ENCODE data around the gene CCDC102B. TPM values are rescaled to one million over a fixed set of nuclear protein-coding genes. Genes with fewer than 3 reads are reported as not detected.

The CCDC102B gene
- polyA plus RNA-seq, 6 donors from 2014 or later, result 1.4 to 5.0 (median 3.8) TPM

DNA sequence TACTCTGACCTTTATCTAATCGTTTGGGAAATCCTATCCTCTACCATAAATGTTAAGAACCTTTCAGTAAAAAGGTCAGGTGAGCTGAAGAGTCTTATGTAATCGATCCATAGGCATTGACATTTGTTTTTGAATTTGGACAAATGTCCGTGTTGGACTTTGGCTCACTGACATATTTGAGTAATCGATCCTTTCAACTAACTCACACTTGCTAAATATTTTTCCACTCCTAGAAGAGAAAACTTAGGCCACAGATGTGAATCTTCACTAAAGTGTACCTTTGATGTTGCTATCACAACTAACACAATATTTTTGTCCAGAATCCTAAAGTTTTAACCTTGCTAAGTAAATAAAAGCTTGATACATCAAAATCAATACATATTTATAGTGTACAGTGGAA, 89.5 kb downstream of the CCDC102B start:
- Mint-ChIP-seq H3K9me3 (peaks cover 0 to 2% (median 0%) of the 10 kb centered on the region in 7 donors), H3K27me3 (no peaks in the 10 kb centered on the region), H3K4me3 (no peak overlapping the region), H3K4me1 (no peaks in the 10 kb centered on the region), H3K27ac (no peak overlapping the region), H3K36me3 (no peaks in the 10 kb centered on the region)
- DNase-seq, result no peak
- ATAC-seq (ENCODE audit: low read depth in 2 of 2), result no peak

DNA sequence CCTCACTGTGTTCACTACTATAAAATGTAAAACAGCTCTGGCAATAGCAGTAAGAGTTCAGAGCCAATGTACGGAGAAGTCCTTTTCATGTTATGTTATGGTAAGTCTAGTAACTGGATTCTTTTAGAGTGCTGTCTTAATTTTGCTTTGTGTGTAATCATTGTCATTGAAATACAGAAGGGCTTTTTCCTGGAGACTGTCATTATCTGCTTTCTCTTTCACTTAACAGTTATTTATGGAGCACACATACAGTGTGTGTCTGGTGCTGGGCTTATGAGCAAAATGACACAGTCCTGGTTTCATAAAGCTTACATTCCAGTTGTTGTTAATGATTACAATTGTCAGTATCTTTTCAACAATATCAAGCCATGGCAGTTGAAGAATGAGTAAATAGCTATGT, 95.5 kb downstream of the CCDC102B start:
- Mint-ChIP-seq H3K4me3 (no peak overlapping the region), H3K9me3 (peaks cover 0 to 2% (median 0%) of the 10 kb centered on the region in 7 donors), H3K4me1 (no peaks in the 10 kb centered on the region), H3K27me3 (no peaks in the 10 kb centered on the region), H3K27ac (no peak overlapping the region), H3K36me3 (no peaks in the 10 kb centered on the region)
- ATAC-seq (ENCODE audit: low read depth in 2 of 2) (no peak), DNase-seq (no peak)

DNA sequence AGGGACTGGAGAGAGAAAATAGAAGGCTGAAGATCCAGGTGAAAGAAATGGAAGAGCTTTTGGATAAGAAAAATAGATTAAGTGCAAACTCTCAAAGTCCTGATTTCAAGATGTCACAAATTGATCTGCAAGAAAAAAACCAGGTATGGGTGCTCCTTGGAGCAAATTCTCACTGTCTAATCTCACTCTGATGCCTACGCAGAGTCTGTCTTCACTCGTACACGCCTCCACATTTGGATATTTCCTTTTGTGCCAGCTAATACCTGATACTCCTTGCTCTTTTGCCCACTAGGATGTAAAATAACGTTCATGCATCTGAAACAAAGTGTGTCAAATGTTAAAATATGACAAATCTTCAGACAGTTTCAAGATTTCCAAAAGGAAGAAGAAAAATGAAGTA, 99.4 kb downstream of the CCDC102B start:
- H3K9me3 Mint-ChIP-seq, result no peaks in the 10 kb centered on the region
- no peak overlapping the region for H3K4me3 Mint-ChIP-seq
- ATAC-seq (ENCODE audit: low read depth in 2 of 2) (no peak), DNase-seq (no peak)
- H3K27me3 Mint-ChIP-seq, result no peaks in the 10 kb centered on the region
- no peaks in the 10 kb centered on the region for H3K4me1 Mint-ChIP-seq
- no peak overlapping the region for H3K27ac Mint-ChIP-seq
- H3K36me3 Mint-ChIP-seq, result no peaks in the 10 kb centered on the region

DNA sequence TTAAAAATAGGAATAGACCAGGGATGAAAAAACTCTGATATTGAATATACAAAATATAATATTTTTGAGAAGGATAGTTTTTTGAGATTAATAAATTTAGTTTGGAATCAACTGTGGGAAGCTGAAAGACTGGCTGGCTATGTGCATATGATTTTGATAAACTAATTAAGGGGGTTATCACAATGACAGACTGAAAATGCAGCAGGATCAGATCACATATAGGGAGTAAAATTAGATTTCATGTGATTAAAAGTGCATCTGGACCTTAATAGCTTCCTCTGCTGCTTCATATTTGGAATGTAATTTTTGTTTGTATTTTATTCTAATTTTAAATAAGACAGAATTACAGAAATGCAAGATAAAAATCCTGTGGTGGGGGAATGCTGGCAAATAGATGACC, 111.7 kb downstream of the CCDC102B start:
- Mint-ChIP-seq H3K4me1 (peaks cover 0 to under 1% (median 0%) of the 10 kb centered on the region in 3 donors), H3K27me3 (no peaks in the 10 kb centered on the region), H3K36me3 (no peaks in the 10 kb centered on the region), H3K9me3 (peaks cover 0 to 4% (median 2%) of the 10 kb centered on the region in 7 donors), H3K27ac (no peak overlapping the region), H3K4me3 (no peak overlapping the region)
- ATAC-seq (ENCODE audit: low read depth in 2 of 2), result no peak
- DNase-seq, result no peak

DNA sequence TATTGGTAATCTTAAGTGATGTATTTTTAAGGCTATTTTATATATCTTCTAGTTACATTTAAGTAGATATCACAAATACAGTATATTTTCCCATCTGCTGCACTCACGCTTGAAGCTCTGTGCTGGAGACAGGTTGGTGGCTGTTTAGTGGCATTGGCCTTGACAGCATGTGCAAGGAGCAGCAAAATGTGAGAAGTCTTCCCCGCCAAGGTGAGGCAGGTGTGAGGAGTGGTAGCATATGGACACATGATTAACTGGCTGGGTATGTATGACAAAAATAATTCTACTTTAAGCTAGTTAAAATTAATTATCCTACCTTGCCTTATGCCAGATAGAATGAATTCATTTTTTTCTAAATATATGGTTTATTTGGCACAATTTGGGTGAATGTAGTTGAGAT, 117.2 kb downstream of the CCDC102B start:
- no peak overlapping the region for H3K27ac Mint-ChIP-seq
- DNase-seq (no peak), ATAC-seq (ENCODE audit: low read depth in 2 of 2) (no peak)
- no peaks in the 10 kb centered on the region for H3K36me3 Mint-ChIP-seq
- peaks cover 0 to 5% (median 0%) of the 10 kb centered on the region in 7 donors for H3K9me3 Mint-ChIP-seq
- H3K4me3 Mint-ChIP-seq, result no peak overlapping the region
- peaks cover 0 to 3% (median 0%) of the 10 kb centered on the region in 3 donors for H3K4me1 Mint-ChIP-seq
- no peaks in the 10 kb centered on the region for H3K27me3 Mint-ChIP-seq

DNA sequence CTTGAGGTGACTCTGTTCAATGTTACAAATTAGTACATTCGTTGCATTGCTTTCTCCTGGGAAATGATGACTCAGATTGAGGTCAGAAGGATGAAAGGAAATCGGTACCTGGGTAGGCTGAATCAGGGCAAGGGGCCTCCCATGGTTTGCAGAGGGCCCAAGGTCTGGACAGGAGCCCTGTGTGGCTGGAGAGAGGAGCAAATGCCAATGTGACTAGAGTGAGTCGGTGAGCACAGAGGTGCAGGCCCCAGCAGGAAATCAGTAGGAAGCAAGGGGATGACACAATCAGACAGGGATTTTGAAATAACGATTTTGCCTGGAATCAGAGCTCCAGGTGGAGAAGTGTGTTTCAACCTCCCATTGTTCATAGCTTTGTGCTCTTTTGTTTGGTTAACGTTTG, 118.9 kb downstream of the CCDC102B start:
- DNase-seq, result no peak
- Mint-ChIP-seq H3K4me3 (no peak overlapping the region), H3K4me1 (peaks cover 0 to 3% (median 0%) of the 10 kb centered on the region in 3 donors), H3K9me3 (peaks cover 0 to 2% (median 0%) of the 10 kb centered on the region in 7 donors), H3K27me3 (no peaks in the 10 kb centered on the region), H3K36me3 (no peaks in the 10 kb centered on the region), H3K27ac (no peak overlapping the region)
- ATAC-seq (ENCODE audit: low read depth in 2 of 2), result no peak

DNA sequence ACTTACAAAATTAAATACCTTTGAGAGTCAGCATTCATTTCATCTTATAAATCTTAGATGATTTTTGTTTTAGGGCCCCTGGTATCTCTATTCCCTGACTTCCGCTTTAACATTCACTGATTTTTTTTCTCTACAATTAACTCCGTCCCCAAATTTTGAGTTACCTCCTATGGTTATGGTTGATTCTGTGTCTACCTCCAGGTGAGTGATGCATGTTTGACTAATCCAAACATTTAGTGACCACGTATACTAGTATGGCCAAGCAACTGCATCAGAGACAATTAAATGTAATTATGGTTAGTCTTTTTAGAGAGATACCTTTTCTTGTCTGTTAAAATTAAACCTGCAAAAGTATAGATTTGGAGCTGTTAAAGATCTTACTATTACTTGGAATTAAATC, 120.3 kb downstream of the CCDC102B start:
- no peaks in the 10 kb centered on the region for H3K27me3 Mint-ChIP-seq
- no peak overlapping the region for H3K4me3 Mint-ChIP-seq
- peaks cover 0 to 2% (median 0%) of the 10 kb centered on the region in 7 donors for H3K9me3 Mint-ChIP-seq
- H3K36me3 Mint-ChIP-seq, result no peaks in the 10 kb centered on the region
- no peak for ATAC-seq (ENCODE audit: low read depth in 2 of 2)
- DNase-seq, result no peak
- H3K4me1 Mint-ChIP-seq, result peaks cover 0 to 3% (median 0%) of the 10 kb centered on the region in 3 donors
- no peak overlapping the region for H3K27ac Mint-ChIP-seq

DNA sequence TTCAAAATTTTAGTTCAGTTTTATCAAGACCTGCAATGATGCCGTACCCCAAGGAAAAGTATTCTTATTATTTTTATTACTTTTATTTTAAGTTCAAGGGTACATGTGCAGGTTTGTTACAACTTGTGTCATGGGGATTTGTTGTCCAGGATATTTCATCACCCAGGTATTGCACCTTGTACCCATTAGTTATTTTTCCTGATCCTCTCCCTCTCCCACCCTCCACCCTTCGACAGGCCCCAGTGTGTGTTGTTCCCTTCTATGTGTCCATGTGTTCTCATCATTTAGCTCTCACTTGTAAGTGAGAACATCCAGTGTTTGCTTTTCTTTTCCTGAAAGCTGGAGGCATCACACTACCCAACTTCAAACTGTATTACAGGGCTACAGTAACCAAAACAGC, 122.0 kb downstream of the CCDC102B start:
- H3K4me1 Mint-ChIP-seq, result no peaks in the 10 kb centered on the region
- peaks cover 0 to 2% (median 0%) of the 10 kb centered on the region in 7 donors for H3K9me3 Mint-ChIP-seq
- no peak for ATAC-seq (ENCODE audit: low read depth in 2 of 2)
- no peak for DNase-seq
- H3K36me3 Mint-ChIP-seq, result no peaks in the 10 kb centered on the region
- no peak overlapping the region for H3K4me3 Mint-ChIP-seq
- no peak overlapping the region for H3K27ac Mint-ChIP-seq
- H3K27me3 Mint-ChIP-seq, result no peaks in the 10 kb centered on the region

DNA sequence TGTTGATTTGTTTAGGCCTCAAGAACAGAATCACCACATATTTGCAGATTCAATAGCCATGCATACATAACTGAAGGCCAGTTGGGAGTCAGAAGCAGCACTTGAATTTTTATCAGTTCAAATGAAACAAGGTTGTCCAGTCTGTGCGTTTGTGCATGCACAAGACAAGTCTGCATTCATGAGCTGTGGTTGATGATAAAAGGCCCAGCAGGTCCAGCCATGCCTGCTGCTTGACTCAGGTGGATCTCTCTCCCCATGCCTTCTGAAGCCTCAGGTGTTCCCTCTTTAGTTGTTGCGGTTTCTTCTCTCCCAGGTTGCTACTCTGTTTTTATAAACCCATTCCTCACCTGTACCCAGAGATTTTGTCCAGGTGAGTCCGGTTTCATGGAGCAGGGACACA, 124.5 kb downstream of the CCDC102B start:
- Mint-ChIP-seq H3K27ac (no peak overlapping the region), H3K4me1 (no peaks in the 10 kb centered on the region), H3K36me3 (no peaks in the 10 kb centered on the region), H3K4me3 (no peak overlapping the region), H3K27me3 (no peaks in the 10 kb centered on the region), H3K9me3 (no peaks in the 10 kb centered on the region)
- DNase-seq (no peak), ATAC-seq (ENCODE audit: low read depth in 2 of 2) (no peak)

DNA sequence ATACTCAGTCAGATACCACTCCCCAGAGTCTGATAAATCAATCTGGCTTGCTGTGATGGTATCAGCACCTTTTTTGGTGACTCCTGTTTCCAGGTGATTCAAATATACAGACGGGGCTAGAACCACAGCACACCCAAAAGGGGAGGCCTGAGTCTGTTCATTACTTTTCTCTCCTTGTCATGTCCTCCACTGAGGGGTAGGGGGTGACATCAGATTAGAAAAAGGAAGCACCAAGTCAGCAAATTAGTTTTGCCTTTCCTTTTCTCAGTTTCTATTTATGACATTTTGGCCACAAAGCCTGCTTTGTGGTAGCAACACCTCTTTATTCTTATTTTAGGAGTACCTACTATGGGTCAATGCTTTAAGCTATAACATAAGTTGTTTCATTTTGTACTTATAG, 127.4 kb downstream of the CCDC102B start:
- H3K27me3 Mint-ChIP-seq, result no peaks in the 10 kb centered on the region
- H3K36me3 Mint-ChIP-seq, result no peaks in the 10 kb centered on the region
- no peaks in the 10 kb centered on the region for H3K4me1 Mint-ChIP-seq
- ATAC-seq (ENCODE audit: low read depth in 2 of 2) (no peak), DNase-seq (no peak)
- peaks cover 0 to 1% (median 0%) of the 10 kb centered on the region in 7 donors for H3K9me3 Mint-ChIP-seq
- no peak overlapping the region for H3K27ac Mint-ChIP-seq
- H3K4me3 Mint-ChIP-seq, result no peak overlapping the region

DNA sequence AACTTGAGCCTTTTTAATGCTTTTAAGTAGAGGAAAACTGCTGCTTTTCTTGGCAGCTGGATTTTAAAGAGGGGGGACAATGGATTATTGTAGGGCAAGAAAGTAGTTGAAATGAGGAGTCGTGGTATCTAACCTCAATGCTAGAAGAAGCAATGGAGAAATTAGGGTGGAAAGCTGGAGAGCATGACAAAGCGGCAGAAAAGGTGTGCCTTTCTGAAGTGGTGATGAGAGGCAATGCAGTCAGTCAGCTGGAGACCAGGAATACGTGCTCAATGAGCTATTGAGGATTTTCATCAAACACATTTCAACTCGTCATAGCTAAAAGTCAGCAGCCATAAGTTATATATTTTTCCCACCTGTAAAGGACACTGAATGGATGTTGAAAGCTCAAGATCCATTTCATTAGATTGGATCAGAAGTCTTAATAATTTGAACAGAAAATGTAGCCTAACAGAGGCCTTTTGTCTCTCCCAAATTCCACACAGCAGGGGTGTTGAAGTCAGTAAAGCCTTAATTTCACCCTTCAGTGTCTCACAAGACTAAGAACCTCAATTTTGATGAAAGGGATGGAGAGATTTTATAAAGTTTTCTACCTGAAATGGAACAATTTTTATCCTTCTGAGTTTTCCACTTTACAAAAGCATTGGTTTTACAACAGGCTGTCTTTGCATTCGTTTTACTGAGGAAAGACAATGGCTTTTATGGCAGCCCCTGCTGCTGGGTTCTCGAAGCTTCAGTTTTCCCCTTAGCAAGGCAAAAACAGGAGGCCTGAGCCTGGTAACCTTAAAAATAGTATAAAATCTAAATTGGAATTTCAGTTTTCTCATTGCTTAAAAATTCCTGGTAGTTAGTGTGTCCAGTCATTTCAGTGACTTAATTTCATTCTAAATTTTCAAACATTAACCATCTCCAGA, 131.1 kb downstream of the CCDC102B start:
- no peak overlapping the region for H3K4me3 Mint-ChIP-seq
- no peak for ATAC-seq (ENCODE audit: low read depth in 2 of 2)
- no peak overlapping the region for H3K27ac Mint-ChIP-seq
- no peaks in the 10 kb centered on the region for H3K36me3 Mint-ChIP-seq
- no peak for DNase-seq
- H3K4me1 Mint-ChIP-seq, result no peaks in the 10 kb centered on the region
- no peaks in the 10 kb centered on the region for H3K27me3 Mint-ChIP-seq
- peaks cover 0 to 1% (median 0%) of the 10 kb centered on the region in 7 donors for H3K9me3 Mint-ChIP-seq

DNA sequence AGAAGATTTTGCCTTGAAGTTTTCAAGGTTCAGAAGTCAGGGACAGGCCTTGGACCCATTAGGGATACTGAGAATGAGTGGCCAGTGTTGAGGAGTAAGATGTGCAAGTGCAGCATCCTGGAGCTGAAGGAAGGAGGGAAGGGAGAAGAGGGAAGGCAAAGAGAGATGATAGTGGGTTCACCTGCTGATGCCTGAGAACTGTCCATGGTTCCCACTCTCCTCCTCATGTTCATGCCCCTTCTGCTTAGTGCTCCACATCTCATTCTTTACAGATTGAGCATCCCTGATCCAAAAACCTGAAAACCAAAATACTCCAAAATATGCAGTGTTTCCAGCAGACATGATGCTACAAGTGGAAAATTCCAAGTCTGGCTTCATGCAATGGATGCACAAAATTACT, 137.8 kb downstream of the CCDC102B start:
- no peak for DNase-seq
- Mint-ChIP-seq H3K36me3 (no peaks in the 10 kb centered on the region), H3K4me3 (no peak overlapping the region), H3K27ac (no peak overlapping the region), H3K4me1 (no peaks in the 10 kb centered on the region), H3K27me3 (no peaks in the 10 kb centered on the region), H3K9me3 (peaks cover 0 to 6% (median 0%) of the 10 kb centered on the region in 7 donors)
- ATAC-seq (ENCODE audit: low read depth in 2 of 2), result no peak

DNA sequence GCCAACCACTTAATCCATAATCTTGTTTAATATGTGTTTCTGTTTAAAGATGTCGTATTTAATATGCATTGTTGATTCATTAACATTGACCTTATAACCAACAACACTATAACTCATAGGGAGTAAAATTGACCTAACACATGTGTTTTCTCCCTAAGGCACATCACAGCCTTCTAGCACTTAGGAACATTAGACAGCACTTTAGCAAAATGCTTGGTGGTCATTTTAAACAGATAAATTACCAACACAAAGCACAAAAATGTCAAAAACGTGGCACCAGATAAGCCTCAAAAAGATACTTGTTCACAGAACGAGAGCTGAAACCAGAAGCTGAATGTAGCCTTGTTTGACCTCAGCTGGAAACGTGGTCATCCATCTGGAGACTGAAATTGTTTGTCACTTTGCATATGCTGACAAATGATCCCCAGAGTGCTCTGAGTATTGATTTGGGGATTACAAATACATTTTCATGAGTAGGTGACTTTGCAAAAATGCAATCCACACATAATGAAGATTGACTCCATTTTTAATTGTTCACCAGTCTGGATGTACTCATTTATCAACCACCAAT, 139.2 kb downstream of the CCDC102B start:
- Mint-ChIP-seq H3K4me1 (no peaks in the 10 kb centered on the region), H3K36me3 (no peaks in the 10 kb centered on the region), H3K27ac (no peak overlapping the region), H3K27me3 (no peaks in the 10 kb centered on the region), H3K4me3 (no peak overlapping the region), H3K9me3 (peaks cover 0 to 6% (median 0%) of the 10 kb centered on the region in 7 donors)
- DNase-seq (no peak), ATAC-seq (ENCODE audit: low read depth in 2 of 2) (no peak)

DNA sequence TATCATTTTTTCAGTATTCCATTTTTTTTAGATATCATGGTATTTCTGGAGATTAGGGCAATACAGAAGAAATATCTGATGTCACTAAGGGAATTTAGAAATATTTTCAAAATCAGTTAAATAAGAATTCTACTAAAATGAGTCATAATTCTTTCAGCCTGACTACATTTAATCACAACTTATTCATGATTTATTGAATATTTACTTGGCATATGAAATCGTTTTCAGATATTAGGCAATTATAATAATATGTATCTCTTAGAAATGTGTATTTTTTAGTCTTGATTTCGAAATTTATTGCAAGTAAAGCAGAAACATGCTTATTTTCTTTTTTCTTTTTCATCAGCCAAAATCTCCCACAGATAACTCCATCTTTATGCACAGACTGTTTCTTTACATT, 142.2 kb downstream of the CCDC102B start:
- Mint-ChIP-seq H3K36me3 (no peaks in the 10 kb centered on the region), H3K4me1 (no peaks in the 10 kb centered on the region), H3K9me3 (peaks cover 0 to 6% (median 0%) of the 10 kb centered on the region in 7 donors), H3K4me3 (no peak overlapping the region), H3K27ac (no peak overlapping the region), H3K27me3 (no peaks in the 10 kb centered on the region)
- DNase-seq (no peak), ATAC-seq (ENCODE audit: low read depth in 2 of 2) (no peak)

Measured in naive B cell (primary cell).